ENCODE results near the gene SCTR.

The SCTR gene

DNA sequence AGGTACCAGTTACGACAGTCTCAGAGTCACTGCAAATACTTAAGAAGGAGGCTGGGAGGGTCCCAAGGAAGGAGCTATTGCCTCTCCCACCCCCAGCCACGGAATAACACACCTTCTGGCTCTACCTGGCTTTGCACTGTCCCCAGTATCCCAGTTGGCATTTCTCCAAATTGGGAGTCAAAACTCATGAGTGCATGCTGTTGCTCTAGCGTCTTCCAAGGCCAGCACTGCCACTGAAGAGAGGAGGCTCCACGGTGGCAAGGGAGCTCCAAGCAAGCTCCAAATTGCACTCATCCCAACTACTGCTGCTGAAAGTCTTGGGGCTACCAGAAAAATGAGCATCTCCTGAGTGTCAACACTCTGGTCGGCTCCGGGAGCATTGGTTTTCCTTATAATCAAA is 1.6 kb downstream of the SCTR start:
- DNase-seq: no peak

DNA sequence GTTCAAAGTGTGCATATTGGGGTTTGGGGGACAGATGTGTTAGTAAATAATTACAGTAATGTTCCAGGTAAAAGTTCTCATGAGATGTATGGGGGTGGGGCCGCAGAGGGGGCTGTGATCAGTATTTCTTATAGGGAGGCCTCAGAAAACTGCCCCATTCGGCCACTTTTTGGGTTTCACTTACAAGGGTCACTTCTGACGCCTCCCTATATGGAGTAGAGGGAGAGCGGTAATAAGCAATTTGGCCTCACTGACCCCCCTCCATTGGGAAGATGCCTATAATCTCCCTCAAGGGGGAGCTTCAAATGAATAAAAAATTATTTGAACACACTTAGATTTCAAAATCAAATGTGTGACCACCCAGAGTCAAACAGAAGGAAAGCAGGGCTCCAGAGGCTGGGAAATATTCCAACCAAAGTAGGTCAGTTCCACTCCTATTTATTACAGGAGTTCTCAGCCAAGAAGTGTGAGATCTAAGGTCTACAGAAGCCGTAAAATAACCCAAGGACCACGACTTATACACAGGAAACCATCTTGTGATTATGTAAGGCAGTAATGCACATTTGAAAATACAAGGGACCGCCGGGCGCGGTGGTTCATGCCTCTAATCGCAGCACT is 2.7 kb downstream of the SCTR start:
- no peak for DNase-seq

DNA sequence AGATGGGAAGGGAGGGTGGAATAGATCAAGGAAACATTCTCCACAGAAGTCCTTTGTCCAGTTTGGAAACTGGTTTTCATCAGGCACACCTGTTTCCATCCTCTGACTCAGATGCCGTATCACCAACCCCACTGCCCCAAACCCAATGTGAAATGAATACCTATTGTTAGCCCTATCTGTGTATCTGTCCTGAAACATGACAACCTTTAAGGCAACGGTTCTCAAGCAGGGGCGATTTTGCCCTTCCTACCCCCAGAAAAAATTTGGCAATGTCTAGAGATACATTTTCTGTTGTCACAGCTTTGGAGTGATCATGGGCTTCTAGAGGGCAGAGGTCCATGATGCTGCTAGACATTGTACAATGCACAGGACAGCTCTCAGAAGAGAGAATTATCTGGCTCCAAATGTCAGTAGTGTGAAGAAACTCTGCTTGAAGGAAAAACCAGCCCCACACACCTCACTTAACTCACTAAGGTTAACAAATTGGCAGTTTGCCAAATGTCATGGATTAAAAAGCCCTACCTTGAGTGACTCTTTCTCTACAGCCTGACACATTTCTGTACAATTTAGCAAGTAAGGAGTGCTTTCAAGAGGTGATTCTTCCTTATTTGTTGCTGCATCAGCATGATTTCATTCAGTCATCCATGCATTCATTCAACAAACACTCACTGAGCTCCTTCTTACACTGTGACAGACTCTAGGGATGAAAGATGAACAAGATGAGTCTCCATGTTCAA is 3.4 kb downstream of the SCTR start:
- no peak for DNase-seq

DNA sequence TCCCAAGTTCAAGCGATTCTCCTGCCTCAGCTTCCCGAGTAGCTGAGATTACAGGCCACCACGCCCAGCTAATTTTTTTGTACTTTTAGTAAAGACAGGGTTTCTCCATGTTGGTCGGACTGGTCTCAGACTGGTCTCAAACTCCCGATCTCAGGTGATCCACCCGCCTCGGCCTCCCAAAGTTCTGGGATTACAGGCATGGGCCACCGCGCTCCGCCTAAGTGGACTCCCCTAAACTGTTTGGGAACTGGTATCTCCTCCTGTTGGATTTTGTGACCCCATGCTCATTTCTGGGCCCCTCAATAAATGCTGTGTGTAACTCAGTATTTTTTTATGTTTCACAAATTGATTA is 5.2 kb downstream of the SCTR start:
- no peak for DNase-seq

- DNase-seq: no peak
Observed at GRCh38 chr2:119518401-119519056, 5.8 kb downstream of the SCTR start.

- peak; percentile 21 for DNase-seq
Observed at GRCh38 chr2:119517433-119517832, 6.8 kb downstream of the SCTR start.

DNA sequence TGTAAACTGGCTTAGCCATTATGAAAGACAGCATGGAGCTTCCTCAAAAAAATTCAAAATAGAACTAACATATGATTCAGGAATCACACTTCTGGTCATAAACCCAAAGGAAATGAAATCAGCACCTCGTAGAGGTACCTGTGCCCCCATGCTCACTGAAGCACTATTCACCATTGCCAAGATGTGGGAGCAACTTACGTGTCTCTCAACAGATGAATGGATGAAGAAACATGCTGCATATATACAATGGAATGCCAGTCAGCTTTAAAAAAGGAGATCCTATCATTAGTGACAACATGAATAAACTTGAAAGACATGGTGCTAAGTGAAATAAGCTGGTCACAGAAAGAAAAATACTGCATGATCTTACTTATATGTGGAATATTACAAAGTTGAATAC is 8.2 kb downstream of the SCTR start:
- no peak for DNase-seq

GRCh38 chr2:119513832-119514231 is 10.5 kb downstream of the SCTR start:
- no peak for DNase-seq

DNA sequence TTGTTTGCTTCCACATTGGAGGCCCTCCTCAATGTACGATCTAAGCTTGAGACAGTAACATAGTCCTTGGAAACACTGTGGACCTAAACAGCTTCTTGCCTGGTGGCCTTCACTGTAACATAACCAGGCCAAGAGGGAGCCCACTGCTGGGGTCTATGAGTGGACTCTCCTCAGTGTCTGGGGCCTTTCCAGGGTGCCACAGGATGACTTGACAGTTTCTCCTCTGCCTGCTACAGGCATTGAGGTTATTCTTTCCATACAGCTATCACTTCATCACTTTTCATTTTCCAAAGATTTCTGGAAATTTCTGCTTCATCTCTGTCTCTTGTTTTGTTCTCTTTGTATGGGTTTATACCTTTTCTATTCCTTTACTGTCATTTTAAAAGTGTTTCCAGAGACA is 11.3 kb downstream of the SCTR start:
- DNase-seq: no peak

DNA sequence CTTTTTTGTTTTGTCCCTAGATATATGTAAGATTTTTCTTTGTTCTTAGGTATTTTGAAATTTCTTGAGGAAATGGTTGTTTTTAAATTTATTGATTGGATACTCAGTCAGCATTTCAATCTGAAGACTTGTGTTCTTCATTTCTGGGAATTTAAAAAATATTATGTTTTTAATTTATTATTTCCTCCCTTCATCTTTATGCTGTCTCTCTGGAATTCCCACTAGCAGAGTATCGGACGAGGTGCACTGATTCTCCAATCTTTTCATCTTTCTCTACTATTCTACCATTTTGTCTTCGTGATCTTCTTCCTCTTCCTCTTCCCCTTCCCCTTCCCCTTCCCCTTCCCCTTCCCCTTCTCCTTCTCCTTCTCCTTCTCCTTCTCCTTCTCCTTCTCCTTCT is 12.3 kb downstream of the SCTR start:
- no peak for DNase-seq

- DNase-seq: no peak
Observed at GRCh38 chr2:119508756-119509155, 15.5 kb downstream of the SCTR start.

GRCh38 chr2:119496682-119497081 is 27.6 kb downstream of the SCTR start:
- DNase-seq: no peak

GRCh38 chr2:119495948-119496347 is 28.3 kb downstream of the SCTR start:
- DNase-seq: no peak

GRCh38 chr2:119494163-119494790 is 30.0 kb downstream of the SCTR start:
- no peak for DNase-seq

DNA sequence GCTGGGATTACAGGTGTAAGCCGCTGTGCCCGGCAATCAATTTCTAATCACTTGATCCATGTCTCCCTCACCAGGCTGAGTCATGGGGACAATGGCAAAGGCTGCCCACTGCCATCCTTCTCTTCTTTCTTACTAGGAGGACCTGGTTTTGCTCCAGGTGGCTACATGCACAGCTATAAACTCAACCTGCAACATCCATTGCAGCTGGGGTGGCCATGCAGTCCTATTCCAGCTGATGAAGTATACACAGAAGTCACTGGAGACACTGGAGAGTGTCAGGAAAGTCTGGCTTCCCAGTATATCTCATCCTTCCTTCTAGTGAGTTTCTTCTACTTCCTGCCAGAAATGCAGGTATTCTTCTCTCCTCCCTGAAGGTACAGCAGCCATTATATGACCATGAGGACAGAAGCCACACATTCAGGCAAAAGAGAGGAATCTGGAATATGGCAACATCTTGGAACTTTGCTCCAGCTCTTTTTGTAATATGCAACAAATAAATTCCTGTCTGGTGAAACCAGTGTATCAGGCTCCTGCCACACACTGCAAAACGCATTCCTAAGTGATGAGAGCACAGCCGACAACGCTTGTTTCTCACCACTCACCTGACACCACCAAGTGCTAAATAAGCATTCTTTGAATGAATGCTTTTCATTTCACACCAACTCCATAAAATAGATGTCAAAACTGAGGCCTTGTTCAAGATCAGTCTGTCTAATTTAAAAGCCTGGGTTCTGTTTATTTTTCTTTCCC is 32.3 kb downstream of the SCTR start:
- DNase-seq: no peak

DNA sequence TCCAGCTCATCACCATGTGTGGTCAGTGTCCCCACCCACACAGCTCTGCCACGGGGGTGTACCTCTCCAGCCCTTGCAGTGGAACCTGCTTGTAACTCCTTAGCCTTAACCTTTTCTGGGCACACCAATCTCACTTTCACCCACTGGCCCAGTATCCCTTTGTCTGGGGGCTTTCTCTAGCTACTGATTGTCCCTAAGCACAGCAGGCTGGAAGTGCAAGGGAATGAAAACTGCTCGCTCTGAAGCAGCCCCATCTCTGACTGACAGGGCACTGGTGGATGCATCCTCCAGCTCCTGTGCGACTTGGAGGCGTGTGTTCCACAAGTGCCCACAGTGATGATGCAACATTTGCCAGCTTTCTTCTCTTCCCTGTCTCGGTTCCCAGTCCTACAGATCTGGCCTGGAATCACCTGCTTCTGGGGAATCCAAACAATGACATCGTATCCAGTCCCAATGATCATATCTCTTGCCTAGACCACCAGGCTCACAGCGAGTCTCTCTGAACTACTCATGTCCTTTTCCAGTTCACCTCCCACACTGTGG is 33.6 kb downstream of the SCTR start:
- no peak for DNase-seq

DNA sequence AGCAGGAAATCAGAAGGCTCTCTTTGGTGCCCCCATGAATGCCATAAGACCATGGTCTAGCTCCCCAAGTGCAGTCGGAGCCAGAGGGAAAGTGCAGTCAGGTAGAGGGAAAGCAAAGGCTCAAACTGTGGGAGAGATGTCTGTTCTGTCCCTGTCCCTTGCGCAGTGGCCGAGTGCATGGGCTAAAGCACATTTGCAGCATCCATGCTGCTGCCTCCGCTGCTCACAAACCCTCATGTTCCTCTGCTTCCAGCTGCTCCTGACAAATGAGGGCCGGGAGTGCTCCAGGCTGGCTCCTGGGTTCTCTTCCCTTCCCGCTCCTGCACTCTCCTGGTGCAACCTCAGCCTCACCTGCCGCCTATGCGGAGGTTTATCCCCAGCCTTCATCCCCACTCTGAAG is 34.2 kb downstream of the SCTR start:
- DNase-seq: no peak

DNA sequence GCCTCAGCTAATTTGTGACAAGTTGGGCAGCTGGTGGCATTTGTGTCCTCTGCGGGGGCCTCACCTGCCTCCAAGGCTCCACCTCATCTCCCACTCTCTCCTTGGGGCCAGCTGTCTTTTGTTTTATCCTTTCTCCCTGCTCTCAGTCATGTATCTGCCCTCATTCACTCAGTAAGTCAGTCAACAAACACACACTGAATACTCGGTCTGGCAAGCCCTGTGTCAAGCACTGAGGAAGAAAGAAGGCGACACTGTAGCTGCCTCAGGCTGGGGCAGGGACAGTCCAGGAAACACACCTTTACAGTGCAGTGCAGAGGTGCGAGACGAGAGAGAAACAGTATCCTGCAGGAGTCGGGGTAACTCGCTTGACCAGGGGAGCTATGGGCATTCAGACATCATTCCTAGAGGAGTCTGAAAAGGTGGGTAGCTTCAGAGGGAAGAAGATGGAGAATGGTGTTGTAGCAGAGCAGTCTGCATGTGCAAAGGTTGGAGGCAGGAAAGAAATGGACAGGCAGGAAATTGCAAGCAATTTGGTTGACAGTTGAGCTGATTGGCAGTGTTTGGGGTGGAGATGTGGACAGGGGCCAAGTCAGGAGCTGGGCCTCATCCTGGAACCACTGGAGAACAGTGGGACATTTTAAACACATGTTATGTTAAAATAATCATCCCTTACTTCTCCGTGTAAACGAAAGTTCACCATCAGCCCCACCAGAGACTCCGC is 34.9 kb downstream of the SCTR start:
- no peak for DNase-seq

DNA sequence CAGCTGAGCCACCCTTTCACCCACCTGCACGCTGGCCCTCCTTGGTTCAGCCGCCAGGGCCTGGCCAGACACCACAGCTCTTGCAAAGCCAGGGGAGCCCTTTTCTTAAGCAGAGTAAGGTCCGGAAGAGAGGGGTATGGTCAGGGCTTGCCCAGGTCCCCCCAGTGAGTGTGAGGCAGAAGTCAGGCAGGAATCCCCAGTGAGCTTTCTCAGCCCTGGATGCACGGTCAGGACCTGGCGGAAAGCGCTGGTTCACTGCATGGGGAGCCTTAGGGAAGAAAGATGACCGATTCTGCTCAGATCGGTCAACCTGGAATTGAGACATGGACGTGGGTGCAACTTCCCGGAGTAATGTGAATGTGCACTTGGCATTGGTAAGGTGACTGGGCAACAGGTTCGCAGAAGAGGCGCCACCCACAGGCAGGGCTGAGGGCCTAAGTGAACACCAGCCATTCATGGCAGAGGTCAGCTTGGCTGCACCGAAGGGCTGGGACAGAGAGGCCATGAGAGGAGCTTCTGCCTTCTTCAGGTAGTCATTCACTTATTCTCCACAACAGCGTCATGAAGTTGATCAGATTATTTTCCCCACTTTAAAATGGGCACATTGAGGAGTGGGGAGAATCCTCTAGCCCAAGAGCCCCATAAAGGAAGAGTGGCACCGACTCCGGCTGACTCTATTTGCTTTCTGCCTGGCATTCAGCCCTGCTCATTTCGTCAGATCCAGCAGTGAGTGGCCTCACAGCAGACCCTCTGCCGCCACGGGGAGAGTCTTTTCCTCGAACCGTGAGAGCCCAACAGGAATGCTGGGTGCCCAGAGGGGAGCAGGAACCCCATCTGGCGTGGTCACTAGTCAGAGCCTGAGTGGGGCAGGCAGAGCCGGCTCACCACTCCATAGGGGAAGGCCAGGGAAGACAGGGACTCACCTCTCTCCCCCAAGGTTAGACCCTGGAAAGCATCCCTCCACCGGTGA is 35.8 kb downstream of the SCTR start:
- DNase-seq: no peak

GRCh38 chr2:119487434-119488244 is 36.6 kb downstream of the SCTR start:
- DNase-seq: no peak

Measured in activated T-cell treated with anti-CD3 and anti-CD28 coated beads, Interleukin-2, amount 50 U/mL, for 1 hour (primary cell).